Thyroid gland (tissue), 4 donors: ENCODE data around the gene TMEM132D.

ENCODE experiments used
- CTCF ChIP-seq, 6 experiments: fragments of 200-600 bp in 3 of 6; fragments of 450-650 bp in 3 of 6; sonication (generic) in 3 of 6; IDR thresholded peaks; one replicate each; pipeline ENCODE4 v1.5.1; 2016 to 2019; ENCODE audit warnings: antibody characterized with exemption in 6 of 6, mild to moderate bottlenecking in 2 of 6, inconsistent platforms in 1 of 6, moderate library complexity in 1 of 6
- POLR2A ChIP-seq, 2 donors: fragments of 450-650 bp; IDR thresholded peaks; one replicate each; pipeline ENCODE4 v1.6.1; 2017; ENCODE audit warnings: antibody characterized with exemption in 2 of 2, mild to moderate bottlenecking in 2 of 2, moderate library complexity in 1 of 2

DNA sequence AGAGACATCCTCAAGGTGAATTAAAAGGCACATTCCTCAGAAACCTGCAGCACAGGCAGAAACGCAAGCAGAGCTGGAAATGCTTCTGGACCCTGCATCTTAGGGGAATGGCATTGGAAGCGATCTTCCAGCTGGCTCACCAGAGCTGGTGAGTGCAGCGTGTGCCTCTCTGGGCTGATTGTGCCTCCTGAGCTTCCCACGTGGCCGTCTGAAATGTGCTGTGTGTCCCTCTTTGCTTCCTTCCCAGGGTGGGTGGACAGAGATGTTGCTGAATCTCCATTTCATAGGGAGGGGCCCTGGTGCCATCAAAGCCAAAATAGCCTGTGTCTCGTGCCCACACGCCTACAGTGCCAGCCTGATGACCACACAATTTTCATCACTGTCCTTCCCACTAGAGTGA is 34.3 kb upstream of the TMEM132D start:
- TF ChIP-seq CTCF (IDR thresholded peaks at IDR 0.05) (no peak), POLR2A (IDR thresholded peaks at IDR 0.05) (no peak)
